GM18873 (cell line): ENCODE results near the gene SNCB.

Experiments
- ATAC-seq: cut with Tn5 transposase; IDR thresholded peaks from one replicate; pipeline ENCODE4 v1.9.1; 2021; ENCODE audit warnings: mild to moderate bottlenecking, moderate library complexity, moderate number of reproducible peaks; ENCODE audit not compliant: unreplicated experiment, low FRiP score

Gene SNCB

GRCh38 chr5:176661676-176662075 lies 31.3 kb upstream of the SNCB start:
- ATAC-seq: no peak

DNA sequence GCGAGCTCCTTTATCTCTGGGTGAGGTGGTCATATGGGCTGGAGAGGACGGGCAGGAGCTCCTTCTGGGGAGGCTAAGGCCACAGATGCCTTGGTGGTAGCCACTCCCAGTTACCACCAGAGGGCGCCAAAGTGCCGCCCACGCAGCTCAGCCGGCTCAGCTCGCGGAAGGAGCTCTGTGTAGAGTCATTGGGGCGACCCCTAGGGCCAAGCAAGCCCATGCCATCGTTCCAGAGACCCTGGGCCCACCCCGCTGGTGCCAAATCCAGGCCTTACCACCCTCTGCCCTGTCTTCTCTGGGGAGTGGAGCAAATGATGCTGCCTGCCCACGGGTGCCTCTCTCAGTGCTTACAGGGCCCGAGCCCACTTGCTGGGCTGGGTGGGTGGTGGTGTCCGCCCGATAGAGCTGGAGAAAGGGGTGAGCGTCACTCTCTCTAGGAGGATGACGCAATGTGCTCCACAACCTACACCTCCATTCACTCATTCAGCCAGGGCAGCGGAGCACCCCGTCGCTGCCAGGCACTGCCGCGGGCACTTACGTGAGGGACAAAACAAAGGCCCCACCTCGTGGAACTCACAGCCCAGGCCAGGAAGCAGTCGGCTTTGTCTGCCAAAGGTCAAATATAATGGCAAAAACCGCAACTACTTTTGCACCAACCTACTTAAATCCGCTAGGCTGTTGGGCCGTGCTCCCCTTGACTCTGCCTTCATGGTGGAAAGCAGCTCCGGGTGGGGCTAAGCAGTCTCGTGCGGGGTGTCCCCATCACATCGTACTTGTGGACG lies 30.7 kb upstream of the SNCB start:
- no peak for ATAC-seq

DNA sequence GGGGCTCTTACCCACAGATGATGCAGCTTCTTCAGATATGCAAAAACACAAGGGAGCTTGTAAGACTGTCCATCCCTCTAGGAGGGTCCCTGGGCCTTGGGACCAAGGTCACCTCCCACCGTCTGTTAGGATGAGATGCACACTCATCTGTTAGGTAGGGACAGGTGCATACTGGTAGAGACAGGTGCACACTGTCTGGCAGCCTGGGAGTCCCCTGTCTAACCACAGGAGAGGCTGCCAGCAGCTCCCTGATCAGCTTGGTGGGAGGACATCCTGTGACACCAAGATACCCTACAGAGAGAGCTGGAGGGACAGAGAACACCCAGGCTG lies 30.2 kb upstream of the SNCB start:
- ATAC-seq: no peak

DNA sequence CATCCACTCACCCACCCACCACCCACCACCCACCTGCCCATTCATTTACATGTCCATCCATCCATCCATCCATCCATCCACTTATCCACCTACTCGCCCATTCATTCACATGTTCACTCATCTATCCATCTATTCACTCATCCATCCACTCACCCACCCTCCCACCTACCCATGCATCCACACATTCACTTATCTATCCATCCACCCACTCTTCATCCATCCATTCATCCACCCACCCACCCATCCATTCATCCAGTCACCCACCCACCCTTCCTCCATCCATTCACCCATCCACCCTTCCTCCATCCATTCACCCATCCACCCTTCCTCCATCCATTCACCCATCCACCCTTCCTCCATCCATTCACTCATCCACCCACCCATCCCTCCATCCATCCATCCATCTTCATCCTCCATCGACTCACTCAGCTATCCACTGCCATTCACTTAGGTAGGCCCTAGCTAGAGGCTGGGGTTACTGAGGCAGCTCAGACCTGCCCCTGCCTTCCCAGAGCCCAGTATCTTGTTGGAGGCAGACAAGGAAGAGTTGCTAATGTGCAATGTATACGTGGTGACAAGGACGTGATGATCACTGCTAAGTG lies 29.6 kb upstream of the SNCB start:
- ATAC-seq: no peak

DNA sequence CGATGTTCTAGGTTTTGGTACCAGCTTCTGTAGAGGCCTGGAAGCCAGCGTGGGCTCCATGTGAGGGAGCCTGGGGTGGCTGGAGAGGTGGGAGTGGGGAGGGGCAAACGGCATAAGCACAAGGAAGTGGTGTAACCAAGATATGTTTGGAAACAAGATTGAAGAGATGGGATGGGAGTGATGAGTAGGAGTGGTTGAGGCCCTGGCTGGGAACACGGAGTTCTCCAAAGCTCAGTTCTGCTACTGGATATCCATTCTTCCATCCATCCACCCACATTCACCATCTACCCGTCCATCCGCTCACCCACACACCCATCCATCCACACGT lies 29.1 kb upstream of the SNCB start:
- no peak for ATAC-seq

- no peak for ATAC-seq
Measured at GRCh38 chr5:176658817-176659511, 28.6 kb upstream of the SNCB start.

GRCh38 chr5:176658007-176658599 lies 27.8 kb upstream of the SNCB start:
- ATAC-seq: no peak

- no peak for ATAC-seq
Measured at GRCh38 chr5:176656467-176656990, 26.2 kb upstream of the SNCB start.

DNA sequence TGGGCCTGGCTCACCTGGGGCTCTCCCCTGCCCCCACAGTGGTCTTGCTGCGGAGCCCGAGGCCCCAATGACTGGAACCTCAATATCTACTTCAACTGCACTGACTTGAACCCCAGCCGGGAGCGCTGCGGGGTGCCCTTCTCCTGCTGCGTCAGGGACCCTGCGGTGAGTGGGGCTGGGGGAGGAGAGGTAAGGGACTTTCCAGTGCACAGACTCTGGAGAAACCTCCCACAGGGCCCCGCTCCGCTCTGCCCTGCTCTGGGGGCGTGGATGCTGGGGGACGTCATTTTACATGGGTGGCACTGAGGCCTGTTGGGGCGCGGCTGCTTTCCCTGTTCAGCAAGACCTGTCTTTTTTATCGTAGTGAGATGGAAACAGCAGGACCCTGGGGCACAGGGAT lies 24.5 kb upstream of the SNCB start:
- ATAC-seq: no peak

- no peak for ATAC-seq
Measured at GRCh38 chr5:176653401-176654385, 23.4 kb upstream of the SNCB start.

GRCh38 chr5:176652136-176652535 lies 21.8 kb upstream of the SNCB start:
- no peak for ATAC-seq

GRCh38 chr5:176651472-176651980 lies 21.2 kb upstream of the SNCB start:
- no peak for ATAC-seq

- no peak for ATAC-seq
Measured at GRCh38 chr5:176650354-176650884, 20.1 kb upstream of the SNCB start.

- ATAC-seq: no peak
Measured at GRCh38 chr5:176648474-176649194, 18.3 kb upstream of the SNCB start.

- no peak for ATAC-seq
Measured at GRCh38 chr5:176647843-176648473, 17.6 kb upstream of the SNCB start.

- peak; percentile 89 for ATAC-seq
Measured at GRCh38 chr5:176647030-176647842, 16.9 kb upstream of the SNCB start, which contains the start of gene TSPAN17. Gene TSPAN17, plus strand, starts transcription at chr5:176647484. Its CDS starts 132 bp downstream, at chr5:176647616.

- ATAC-seq: no peak
Measured at GRCh38 chr5:176646707-176647029, 16.3 kb upstream of the SNCB start.
